ENCODE data around the gene ARMC7. TPM values are rescaled to one million over a fixed set of nuclear protein-coding genes. Genes with fewer than 3 reads are reported as not detected.
"Not testable (repeated sequence)": the region's sequence is repeated elsewhere in the genome, so short reads cannot be mapped to it uniquely, and the experiment has no call there.

Gene ARMC7
- total RNA-seq, 1 experiment from 2014 or later = 19.2 TPM

GRCh38 chr17:75163074-75163473, 53.3 kb downstream of the ARMC7 start:
- Histone ChIP-seq H3K4me3 (no peak overlapping the region), H2AFZ (no peak overlapping the region), H3K4me2 (no peak overlapping the region), H3K27me3 (ENCODE audit: insufficient read depth, low read depth) (no peaks in the 10 kb centered on the region), H3K4me1 (replicated peaks; ENCODE audit: insufficient read depth) (peaks cover 29% of the 10 kb centered on the region), H3F3A (ENCODE audit: insufficient read depth, low read depth) (peaks cover 68% of the 10 kb centered on the region), H4K20me1 (ENCODE audit: insufficient read depth) (no peaks in the 10 kb centered on the region), H3K36me3 (ENCODE audit: low read depth) (peaks cover 9% of the 10 kb centered on the region; the same call in 1 of the 2 replicates), H3K27ac (no peak overlapping the region), H3K79me2 (ENCODE audit: low read depth) (no peaks in the 10 kb centered on the region), H3K9me3 (ENCODE audit: insufficient read depth, low read depth) (no peaks in the 10 kb centered on the region), H3K9me2 (ENCODE audit: insufficient read depth) (no peaks in the 10 kb centered on the region)
- CTCF ChIA-PET = interaction anchor here (0.6 kb wide), 1 partner anchor 9 kb away, joined by 3 read pairs; no protein-coding TSS in a partner anchor
- intact Hi-C loops (cut with micrococcal nuclease; ENCODE audit: unreplicated experiment) = no loop called here
- no peak for TF ChIP-seq EZH2 (IDR thresholded peaks at IDR 0.05; ENCODE audit: low read depth)
- TF ChIP-seq CTCF (conservative IDR thresholded peaks at IDR 0.05) = no peak
- DNase-seq = no peak
- BruUV-seq (replicated peaks) = no TSS peak
- POLR2A ChIA-PET (ENCODE audit: unreplicated experiment) = interaction anchor here (0.6 kb wide), 2 partner anchors 243 to 544 kb away, joined by 4 to 5 read pairs; no protein-coding TSS in a partner anchor

GRCh38 chr17:75164606-75165005, 54.8 kb downstream of the ARMC7 start:
- H3K9me3 ChIP-seq (ENCODE audit: insufficient read depth, low read depth); H3K27me3 ChIP-seq (ENCODE audit: insufficient read depth, low read depth); H3K9me2 ChIP-seq (ENCODE audit: insufficient read depth); H3K4me3 ChIP-seq; H3K79me2 ChIP-seq (ENCODE audit: low read depth); H3K4me2 ChIP-seq; BruUV-seq (replicated peaks); H2AFZ ChIP-seq; POLR2A ChIA-PET (ENCODE audit: unreplicated experiment); H4K20me1 ChIP-seq (ENCODE audit: insufficient read depth); H3K27ac ChIP-seq; intact Hi-C loops (cut with micrococcal nuclease; ENCODE audit: unreplicated experiment); DNase-seq: not testable (repeated sequence)
- H3K4me1 ChIP-seq (replicated peaks; ENCODE audit: insufficient read depth) = peaks cover 14% of the 10 kb centered on the region
- H3K36me3 ChIP-seq (ENCODE audit: low read depth) = peaks cover 20% of the 10 kb centered on the region; the same call in 1 of the 2 replicates
- H3F3A ChIP-seq (ENCODE audit: insufficient read depth, low read depth) = peaks cover 63% of the 10 kb centered on the region
- CTCF ChIA-PET = interaction anchor here (0.6 to 0.7 kb wide), 2 partner anchors 42 to 80 kb away, joined by 8 to 12 read pairs; no protein-coding TSS in a partner anchor

- no peak overlapping the region for H3K4me3 ChIP-seq
- H3K36me3 ChIP-seq (ENCODE audit: low read depth) = peaks cover 32% of the 10 kb centered on the region
- DNase-seq = no peak
- BruUV-seq (replicated peaks) = no TSS peak
- CTCF ChIA-PET = interaction anchor here (0.7 kb wide), 2 partner anchors 28 to 70 kb away, joined by 5 to 6 read pairs; no protein-coding TSS in a partner anchor
- peaks cover 76% of the 10 kb centered on the region for H3F3A ChIP-seq (ENCODE audit: insufficient read depth, low read depth)
- no peak overlapping the region for H2AFZ ChIP-seq
- intact Hi-C loops (cut with micrococcal nuclease; ENCODE audit: unreplicated experiment) = no loop called here
- no peaks in the 10 kb centered on the region for H3K27me3 ChIP-seq (ENCODE audit: insufficient read depth, low read depth)
- no peaks in the 10 kb centered on the region for H3K4me1 ChIP-seq (replicated peaks; ENCODE audit: insufficient read depth)
- H3K79me2 ChIP-seq (ENCODE audit: low read depth) = peaks cover 38% of the 10 kb centered on the region
- H4K20me1 ChIP-seq (ENCODE audit: insufficient read depth) = peaks cover 28% of the 10 kb centered on the region
- H3K9me3 ChIP-seq (ENCODE audit: insufficient read depth, low read depth) = no peaks in the 10 kb centered on the region
- no peak for TF ChIP-seq CTCF (conservative IDR thresholded peaks at IDR 0.05)
- TF ChIP-seq EZH2 (IDR thresholded peaks at IDR 0.05; ENCODE audit: low read depth) = no peak
- H3K27ac ChIP-seq = no peak overlapping the region
- H3K4me2 ChIP-seq = no peak overlapping the region
- POLR2A ChIA-PET (ENCODE audit: unreplicated experiment) = no interaction called here
- H3K9me2 ChIP-seq (ENCODE audit: insufficient read depth) = no peaks in the 10 kb centered on the region
Observed at GRCh38 chr17:75168998-75169397, 59.2 kb downstream of the ARMC7 start.

- H3K4me3 ChIP-seq = no peak overlapping the region
- BruUV-seq (replicated peaks) = no TSS peak
- ChIA-PET CTCF (interaction anchor here (0.5 kb wide), 2 partner anchors 13 to 126 kb away, joined by 3 to 6 read pairs; partner anchors contain the start of gene KCTD2), POLR2A (ENCODE audit: unreplicated experiment) (interaction anchor here (0.7 kb wide), 1 partner anchor 60 kb away, joined by 6 read pairs; no protein-coding TSS in a partner anchor)
- TF ChIP-seq CTCF (conservative IDR thresholded peaks at IDR 0.05) (no peak), EZH2 (IDR thresholded peaks at IDR 0.05; ENCODE audit: low read depth) (no peak)
- peaks cover 36% of the 10 kb centered on the region for H4K20me1 ChIP-seq (ENCODE audit: insufficient read depth)
- peaks cover 67% of the 10 kb centered on the region for H3F3A ChIP-seq (ENCODE audit: insufficient read depth, low read depth)
- peaks cover 45% of the 10 kb centered on the region for H3K36me3 ChIP-seq (ENCODE audit: low read depth)
- H3K9me3 ChIP-seq (ENCODE audit: insufficient read depth, low read depth) = no peaks in the 10 kb centered on the region
- intact Hi-C loops (cut with micrococcal nuclease; ENCODE audit: unreplicated experiment) = no loop called here
- no peak overlapping the region for H3K4me2 ChIP-seq
- H3K79me2 ChIP-seq (ENCODE audit: low read depth) = peaks cover 83% of the 10 kb centered on the region
- no peaks in the 10 kb centered on the region for H3K27me3 ChIP-seq (ENCODE audit: insufficient read depth, low read depth)
- H2AFZ ChIP-seq = no peak overlapping the region
- no peak for DNase-seq
- no peaks in the 10 kb centered on the region for H3K9me2 ChIP-seq (ENCODE audit: insufficient read depth)
- peak overlapping the region; percentile 25; the same call in 1 of the 2 replicates for H3K27ac ChIP-seq
- no peaks in the 10 kb centered on the region for H3K4me1 ChIP-seq (replicated peaks; ENCODE audit: insufficient read depth)
Observed at GRCh38 chr17:75173526-75173925, 63.8 kb downstream of the ARMC7 start.
